Sigmoid colon (tissue), 4 donors: ENCODE data around the gene COL5A1.

Source experiments
- EP300 ChIP-seq, 4 donors: sonication (generic); formaldehyde crosslinking; IDR thresholded peaks; one replicate each; pipeline ENCODE4 v1.6.1; 2017; ENCODE audit warnings: antibody characterized with exemption in 4 of 4
- POLR2A ChIP-seq, 2 donors: fragments of 450-650 bp; IDR thresholded peaks; one replicate each; pipeline ENCODE4 v1.6.1; 2016; ENCODE audit warnings: antibody characterized with exemption in 2 of 2, mild to moderate bottlenecking in 2 of 2, moderate library complexity in 2 of 2
- POLR2AphosphoS5 ChIP-seq, 4 donors: sonication (generic); formaldehyde crosslinking; IDR thresholded peaks; one replicate each; pipeline ENCODE4 v1.6.1; 2017; ENCODE audit warnings: antibody characterized with exemption in 4 of 4
- TF ChIP-seq, protein P1 (sequence below), 4 experiments: fragments of 450-650 bp in 3 of 4; fragments of 200-600 bp in 1 of 4; IDR thresholded peaks; one replicate each; pipeline ENCODE4 v1.5.1; 2016 to 2019; ENCODE audit warnings: antibody characterized with exemption in 4 of 4, mild to moderate bottlenecking in 3 of 4, moderate library complexity in 2 of 4

DNA sequence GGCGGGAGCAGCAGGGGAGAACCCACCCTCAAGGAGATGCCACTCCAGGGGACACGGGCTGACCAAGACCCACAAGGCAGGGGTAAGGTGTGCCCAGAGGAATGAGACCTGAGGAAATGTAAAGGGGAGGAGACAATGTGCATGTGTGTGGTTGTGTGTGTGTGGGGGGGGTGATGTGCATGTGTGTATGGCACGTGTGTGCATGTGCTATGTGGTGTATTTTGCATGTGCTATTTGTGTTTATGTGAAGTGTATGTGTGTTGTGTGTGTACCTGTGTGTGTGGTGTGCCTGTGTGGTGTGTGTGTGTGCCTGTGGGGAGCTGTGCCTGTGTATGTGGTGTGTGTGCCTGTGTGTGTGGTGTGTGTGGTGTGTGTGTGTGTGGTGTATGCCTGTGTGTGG, 205.5 kb downstream of the COL5A1 start:
- TF ChIP-seq, protein P1, sequence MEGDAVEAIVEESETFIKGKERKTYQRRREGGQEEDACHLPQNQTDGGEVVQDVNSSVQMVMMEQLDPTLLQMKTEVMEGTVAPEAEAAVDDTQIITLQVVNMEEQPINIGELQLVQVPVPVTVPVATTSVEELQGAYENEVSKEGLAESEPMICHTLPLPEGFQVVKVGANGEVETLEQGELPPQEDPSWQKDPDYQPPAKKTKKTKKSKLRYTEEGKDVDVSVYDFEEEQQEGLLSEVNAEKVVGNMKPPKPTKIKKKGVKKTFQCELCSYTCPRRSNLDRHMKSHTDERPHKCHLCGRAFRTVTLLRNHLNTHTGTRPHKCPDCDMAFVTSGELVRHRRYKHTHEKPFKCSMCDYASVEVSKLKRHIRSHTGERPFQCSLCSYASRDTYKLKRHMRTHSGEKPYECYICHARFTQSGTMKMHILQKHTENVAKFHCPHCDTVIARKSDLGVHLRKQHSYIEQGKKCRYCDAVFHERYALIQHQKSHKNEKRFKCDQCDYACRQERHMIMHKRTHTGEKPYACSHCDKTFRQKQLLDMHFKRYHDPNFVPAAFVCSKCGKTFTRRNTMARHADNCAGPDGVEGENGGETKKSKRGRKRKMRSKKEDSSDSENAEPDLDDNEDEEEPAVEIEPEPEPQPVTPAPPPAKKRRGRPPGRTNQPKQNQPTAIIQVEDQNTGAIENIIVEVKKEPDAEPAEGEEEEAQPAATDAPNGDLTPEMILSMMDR (IDR thresholded peaks at IDR 0.05), result no peak
- TF ChIP-seq EP300 (IDR thresholded peaks at IDR 0.05) (no peak), POLR2A (IDR thresholded peaks at IDR 0.05) (no peak), POLR2AphosphoS5 (IDR thresholded peaks at IDR 0.05) (no peak)
